ENCODE results near the gene HS3ST5. TPM values are rescaled to one million over a fixed set of nuclear protein-coding genes. Genes with fewer than 3 reads are reported as not detected.

Gene HS3ST5
- total RNA-seq, 6 experiments from 2014 or later = not detected

DNA sequence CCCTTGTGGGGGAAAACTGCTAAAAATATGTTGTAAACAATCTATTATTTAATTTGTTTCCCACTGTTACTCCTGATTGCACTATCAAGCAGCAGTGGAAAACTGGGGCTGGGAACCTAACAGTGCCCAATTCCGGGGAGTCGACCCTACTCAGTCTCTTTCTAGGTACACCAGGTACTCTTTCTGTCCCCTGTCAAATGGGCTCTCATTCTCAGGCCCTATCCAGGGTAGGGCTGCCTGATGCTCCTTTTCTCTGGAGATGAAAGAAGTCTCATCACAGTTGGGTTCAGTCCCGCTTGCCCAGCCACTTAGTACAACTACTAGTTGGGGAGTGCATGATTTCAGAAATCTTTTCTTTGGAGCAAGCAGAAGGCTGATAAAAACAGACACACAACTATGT is 52.0 kb downstream of the HS3ST5 start:
- H3K27ac ChIP-seq = no peak overlapping the region
- DNase-seq (no peak), ATAC-seq (no peak)
- no peaks in the 10 kb centered on the region for H3K4me1 ChIP-seq
- H3K27me3 ChIP-seq = no peaks in the 10 kb centered on the region
- TF ChIP-seq POLR2A (IDR thresholded peaks at IDR 0.05) = no peak
- TF ChIP-seq, protein P1, sequence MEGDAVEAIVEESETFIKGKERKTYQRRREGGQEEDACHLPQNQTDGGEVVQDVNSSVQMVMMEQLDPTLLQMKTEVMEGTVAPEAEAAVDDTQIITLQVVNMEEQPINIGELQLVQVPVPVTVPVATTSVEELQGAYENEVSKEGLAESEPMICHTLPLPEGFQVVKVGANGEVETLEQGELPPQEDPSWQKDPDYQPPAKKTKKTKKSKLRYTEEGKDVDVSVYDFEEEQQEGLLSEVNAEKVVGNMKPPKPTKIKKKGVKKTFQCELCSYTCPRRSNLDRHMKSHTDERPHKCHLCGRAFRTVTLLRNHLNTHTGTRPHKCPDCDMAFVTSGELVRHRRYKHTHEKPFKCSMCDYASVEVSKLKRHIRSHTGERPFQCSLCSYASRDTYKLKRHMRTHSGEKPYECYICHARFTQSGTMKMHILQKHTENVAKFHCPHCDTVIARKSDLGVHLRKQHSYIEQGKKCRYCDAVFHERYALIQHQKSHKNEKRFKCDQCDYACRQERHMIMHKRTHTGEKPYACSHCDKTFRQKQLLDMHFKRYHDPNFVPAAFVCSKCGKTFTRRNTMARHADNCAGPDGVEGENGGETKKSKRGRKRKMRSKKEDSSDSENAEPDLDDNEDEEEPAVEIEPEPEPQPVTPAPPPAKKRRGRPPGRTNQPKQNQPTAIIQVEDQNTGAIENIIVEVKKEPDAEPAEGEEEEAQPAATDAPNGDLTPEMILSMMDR (IDR thresholded peaks at IDR 0.05) = no peak
- WGBS (ENCODE audit: insufficient coverage, low coverage, low lambda C conversion rate, missing lambda C conversion rate) = 67% methylated on average over 3 of the region's 3 CpGs
- intact Hi-C loops (cut with DNase I) = no loop called here
- H3K4me3 ChIP-seq = no peak overlapping the region
- H3K36me3 ChIP-seq = no peaks in the 10 kb centered on the region
- H3K9me3 ChIP-seq = no peaks in the 10 kb centered on the region

DNA sequence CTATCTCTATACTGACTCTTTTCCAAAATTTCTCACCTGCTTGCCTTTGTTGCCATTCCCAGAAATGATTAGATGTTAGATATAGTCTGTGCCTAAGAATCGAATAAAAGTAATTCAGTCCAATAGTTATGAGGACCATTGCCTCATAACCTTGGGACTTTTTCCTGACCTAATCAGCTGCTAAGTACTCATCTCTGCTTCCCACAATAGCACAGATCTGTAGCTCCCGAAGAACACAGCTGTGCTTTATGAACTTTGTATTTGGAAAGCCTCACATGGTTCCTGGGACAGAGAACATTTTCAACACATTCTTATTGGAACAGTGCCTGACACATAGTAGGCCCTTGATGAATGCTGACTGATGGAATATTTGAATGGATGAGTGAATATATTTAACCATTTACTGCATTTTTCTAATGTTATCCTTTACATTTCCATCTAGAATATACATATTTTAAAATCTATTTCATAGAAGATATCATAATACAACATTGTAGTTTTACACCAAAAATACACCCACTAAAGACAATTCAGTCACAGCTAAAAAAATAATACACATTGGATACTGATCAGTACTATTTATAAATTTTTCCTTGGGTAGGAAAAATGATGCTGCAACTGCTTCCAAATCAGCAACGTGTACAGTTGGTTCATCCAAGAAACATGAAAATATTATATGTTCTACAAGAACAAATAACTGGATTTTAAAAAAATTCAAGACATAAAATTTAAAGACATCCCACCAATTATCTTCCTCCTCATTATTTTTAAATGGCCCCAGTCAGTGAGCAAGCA is 53.9 kb downstream of the HS3ST5 start:
- H3K36me3 ChIP-seq = no peaks in the 10 kb centered on the region
- intact Hi-C loops (cut with DNase I) = no loop called here
- H3K27me3 ChIP-seq = no peaks in the 10 kb centered on the region
- DNase-seq = no peak
- H3K27ac ChIP-seq = no peak overlapping the region
- ATAC-seq = no peak
- TF ChIP-seq POLR2A (IDR thresholded peaks at IDR 0.05) = no peak
- TF ChIP-seq, protein P1 (IDR thresholded peaks at IDR 0.05) = no peak
- H3K4me1 ChIP-seq = no peaks in the 10 kb centered on the region
- no peaks in the 10 kb centered on the region for H3K9me3 ChIP-seq
- 56% methylated on average over 3 of the region's 3 CpGs for WGBS (ENCODE audit: insufficient coverage, low coverage, low lambda C conversion rate, missing lambda C conversion rate)
- H3K4me3 ChIP-seq = no peak overlapping the region

DNA sequence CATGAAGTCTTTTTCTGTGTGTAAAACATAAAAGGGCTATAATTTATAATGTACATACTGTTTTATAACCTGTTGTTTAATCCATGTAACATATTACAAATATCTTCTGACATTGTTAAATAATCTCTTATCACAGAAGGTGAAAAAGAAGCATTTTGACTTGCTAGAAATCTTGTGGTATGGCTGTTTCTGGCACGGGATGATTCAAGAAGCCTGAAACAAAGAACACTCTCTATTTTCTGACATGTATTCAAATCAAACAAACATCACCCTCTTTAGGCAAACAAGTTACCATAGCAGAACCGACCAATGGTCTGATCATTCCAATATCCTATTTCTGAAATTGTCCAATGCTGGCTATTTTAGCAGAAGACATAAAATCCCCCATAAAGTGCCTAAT is 55.4 kb downstream of the HS3ST5 start:
- Histone ChIP-seq H3K27me3 (no peaks in the 10 kb centered on the region), H3K27ac (no peak overlapping the region), H3K4me1 (no peaks in the 10 kb centered on the region), H3K36me3 (no peaks in the 10 kb centered on the region), H3K9me3 (no peaks in the 10 kb centered on the region), H3K4me3 (no peak overlapping the region)
- no peak for ATAC-seq
- TF ChIP-seq POLR2A (IDR thresholded peaks at IDR 0.05) = no peak
- TF ChIP-seq, protein P1 (IDR thresholded peaks at IDR 0.05) = no peak
- WGBS (ENCODE audit: insufficient coverage, low coverage, low lambda C conversion rate, missing lambda C conversion rate) = 52% methylated on average over 2 of the region's 2 CpGs
- intact Hi-C loops (cut with DNase I) = no loop called here
- no peak for DNase-seq

DNA sequence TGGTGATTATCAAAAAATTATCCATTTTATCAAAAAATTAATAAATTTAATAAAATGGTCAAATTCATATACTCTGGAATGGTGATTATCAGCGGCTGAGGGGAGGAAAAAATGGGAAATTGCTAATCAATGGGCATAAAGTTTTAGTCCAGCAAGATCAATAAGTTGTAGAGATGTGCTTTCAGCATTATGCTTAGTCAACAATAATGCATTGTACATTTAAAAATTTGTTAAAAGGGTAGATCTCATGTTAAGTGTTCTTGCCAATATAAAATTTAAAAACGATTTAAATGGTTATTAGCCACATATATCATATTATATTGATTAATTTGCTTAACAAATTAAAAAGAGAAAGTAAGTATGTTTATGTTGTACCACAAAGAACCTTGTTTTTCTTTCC is 56.6 kb downstream of the HS3ST5 start:
- H3K4me3 ChIP-seq = no peak overlapping the region
- TF ChIP-seq, protein P1 (IDR thresholded peaks at IDR 0.05) = no peak
- TF ChIP-seq POLR2A (IDR thresholded peaks at IDR 0.05) = no peak
- 48% methylated on average over 2 of the region's 2 CpGs for WGBS (ENCODE audit: insufficient coverage, low coverage, low lambda C conversion rate, missing lambda C conversion rate)
- no peaks in the 10 kb centered on the region for H3K27me3 ChIP-seq
- no peak for ATAC-seq
- no peak for DNase-seq
- no peak overlapping the region for H3K27ac ChIP-seq
- no peaks in the 10 kb centered on the region for H3K4me1 ChIP-seq
- H3K36me3 ChIP-seq = no peaks in the 10 kb centered on the region
- intact Hi-C loops (cut with DNase I) = no loop called here
- H3K9me3 ChIP-seq = no peaks in the 10 kb centered on the region
